Measurements from ENCODE around the gene MAEL.
A peak's percentile ranks its signal among the peaks of the same experiment; 100 is the strongest.

DNA sequence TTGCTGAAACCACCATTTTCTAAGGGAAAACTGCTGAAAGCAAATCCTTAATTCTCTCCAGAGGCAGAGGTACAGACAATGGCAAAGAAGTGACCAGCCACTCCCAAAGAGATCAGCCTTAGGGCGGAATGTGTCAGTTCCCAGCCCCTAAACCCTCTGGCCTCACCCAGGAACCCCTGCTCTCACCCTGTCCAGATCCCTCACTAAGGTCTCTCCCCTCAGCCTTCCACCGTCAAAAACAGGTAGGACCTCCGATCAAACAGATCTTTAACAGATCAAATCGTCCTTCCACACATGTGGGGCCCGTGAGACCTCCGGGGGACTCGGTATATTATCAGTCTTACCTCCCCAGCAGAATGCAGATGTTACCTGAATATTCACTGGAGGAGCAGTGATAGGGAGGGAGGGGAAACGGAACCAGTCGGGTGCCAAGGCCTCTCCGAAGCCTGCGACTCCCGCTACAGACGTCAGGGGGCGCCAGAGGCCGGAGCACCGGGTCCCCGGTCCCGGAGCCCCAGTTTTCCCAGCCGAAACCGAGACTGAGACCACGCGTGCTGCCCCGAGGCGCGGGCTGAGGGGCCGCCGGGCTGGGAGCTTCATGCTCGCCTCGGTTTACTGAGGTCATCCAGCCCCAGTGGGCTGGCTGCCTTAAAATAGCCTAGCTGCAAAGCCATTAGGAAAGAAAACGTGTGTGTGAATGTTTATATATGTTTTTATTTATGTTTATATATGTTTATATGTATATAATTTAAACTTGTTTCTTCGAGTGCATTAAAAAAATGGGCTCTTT, 77.4 kb downstream of the MAEL start:
- no peak for TF ChIP-seq EZH2phosphoT487 (IDR thresholded peaks at IDR 0.05; ENCODE audit: low read depth, severe bottlenecking, unreplicated experiment)
- TF ChIP-seq, protein P1, sequence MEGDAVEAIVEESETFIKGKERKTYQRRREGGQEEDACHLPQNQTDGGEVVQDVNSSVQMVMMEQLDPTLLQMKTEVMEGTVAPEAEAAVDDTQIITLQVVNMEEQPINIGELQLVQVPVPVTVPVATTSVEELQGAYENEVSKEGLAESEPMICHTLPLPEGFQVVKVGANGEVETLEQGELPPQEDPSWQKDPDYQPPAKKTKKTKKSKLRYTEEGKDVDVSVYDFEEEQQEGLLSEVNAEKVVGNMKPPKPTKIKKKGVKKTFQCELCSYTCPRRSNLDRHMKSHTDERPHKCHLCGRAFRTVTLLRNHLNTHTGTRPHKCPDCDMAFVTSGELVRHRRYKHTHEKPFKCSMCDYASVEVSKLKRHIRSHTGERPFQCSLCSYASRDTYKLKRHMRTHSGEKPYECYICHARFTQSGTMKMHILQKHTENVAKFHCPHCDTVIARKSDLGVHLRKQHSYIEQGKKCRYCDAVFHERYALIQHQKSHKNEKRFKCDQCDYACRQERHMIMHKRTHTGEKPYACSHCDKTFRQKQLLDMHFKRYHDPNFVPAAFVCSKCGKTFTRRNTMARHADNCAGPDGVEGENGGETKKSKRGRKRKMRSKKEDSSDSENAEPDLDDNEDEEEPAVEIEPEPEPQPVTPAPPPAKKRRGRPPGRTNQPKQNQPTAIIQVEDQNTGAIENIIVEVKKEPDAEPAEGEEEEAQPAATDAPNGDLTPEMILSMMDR (IDR thresholded peaks at IDR 0.05; ENCODE audit: poor library complexity): peak; percentile 97
